IMR-90 (cell line): ENCODE measurements around the gene REG3A.

ENCODE experiments used
- BHLHE40 ChIP-seq: fragments of 150-350 bp; IDR thresholded peaks from 2 replicates; pipeline ENCODE4 v1.6.1; 2016; ENCODE audit warnings: mild to moderate bottlenecking, low read depth, low read length
- CEBPB ChIP-seq: IDR thresholded peaks from 2 replicates; pipeline ENCODE4 v1.6.1; 2012; ENCODE audit warnings: low read depth, low read length, improper control_type of control experiment
- CHD1 ChIP-seq: IDR thresholded peaks from 2 replicates; pipeline ENCODE4 v1.6.1; 2012; ENCODE audit warnings: low read depth, low read length, improper control_type of control experiment
- FOS ChIP-seq: fragments of 150-350 bp; IDR thresholded peaks from 2 replicates; pipeline ENCODE4 v1.6.1; 2016; ENCODE audit warnings: low read depth, low read length
- MAFK ChIP-seq: IDR thresholded peaks from 2 replicates; pipeline ENCODE4 v1.6.1; 2012; ENCODE audit warnings: low read depth, low read length, improper control_type of control experiment
- MAZ ChIP-seq: IDR thresholded peaks from 2 replicates; pipeline ENCODE4 v1.6.1; 2012; ENCODE audit warnings: low read depth, mild to moderate bottlenecking, low read length, improper control_type of control experiment, moderate library complexity, borderline replicate concordance
- MXI1 ChIP-seq: IDR thresholded peaks from 2 replicates; pipeline ENCODE4 v1.6.1; 2012; ENCODE audit warnings: low read depth, mild to moderate bottlenecking, low read length, moderate library complexity, borderline replicate concordance
- POLR2A ChIP-seq: IDR thresholded peaks from 2 replicates; pipeline ENCODE4 v1.6.1; 2012; ENCODE audit warnings: mild to moderate bottlenecking, low read depth, low read length
- RAD21 ChIP-seq: IDR thresholded peaks from 2 replicates; pipeline ENCODE4 v1.6.1; 2012; ENCODE audit warnings: low read length, improper control_type of control experiment
- RCOR1 ChIP-seq: IDR thresholded peaks from 2 replicates; pipeline ENCODE4 v1.6.1; 2012; ENCODE audit warnings: mild to moderate bottlenecking, low read length, improper control_type of control experiment; ENCODE audit not compliant: insufficient replicate concordance
- RFX5 ChIP-seq: IDR thresholded peaks from 2 replicates; pipeline ENCODE4 v1.8.0; 2012; ENCODE audit warnings: low read depth, mild to moderate bottlenecking, low read length, moderate library complexity
- TF ChIP-seq, protein P1 (sequence below): conservative IDR thresholded peaks from 2 replicates; pipeline ENCODE4 v1.5.1; 2012; ENCODE audit warnings: mild to moderate bottlenecking, low read depth, low read length, improper control_type of control experiment
- TF ChIP-seq, protein P2 (sequence below): fragments of 150-350 bp; IDR thresholded peaks from 2 replicates; pipeline ENCODE4 v1.6.1; 2016; ENCODE audit warnings: low read depth, mild to moderate bottlenecking, low read length, moderate library complexity, borderline replicate concordance
- TF ChIP-seq, protein P3 (sequence below): fragments of 150-350 bp; IDR thresholded peaks from 2 replicates; pipeline ENCODE4 v1.6.1; 2017; ENCODE audit warnings: mild to moderate bottlenecking, antibody characterized with exemption, low read length, low read depth

GRCh38 chr2:79129260-79129659 lies 30.3 kb downstream of the REG3A start:
- TF ChIP-seq, protein P1, sequence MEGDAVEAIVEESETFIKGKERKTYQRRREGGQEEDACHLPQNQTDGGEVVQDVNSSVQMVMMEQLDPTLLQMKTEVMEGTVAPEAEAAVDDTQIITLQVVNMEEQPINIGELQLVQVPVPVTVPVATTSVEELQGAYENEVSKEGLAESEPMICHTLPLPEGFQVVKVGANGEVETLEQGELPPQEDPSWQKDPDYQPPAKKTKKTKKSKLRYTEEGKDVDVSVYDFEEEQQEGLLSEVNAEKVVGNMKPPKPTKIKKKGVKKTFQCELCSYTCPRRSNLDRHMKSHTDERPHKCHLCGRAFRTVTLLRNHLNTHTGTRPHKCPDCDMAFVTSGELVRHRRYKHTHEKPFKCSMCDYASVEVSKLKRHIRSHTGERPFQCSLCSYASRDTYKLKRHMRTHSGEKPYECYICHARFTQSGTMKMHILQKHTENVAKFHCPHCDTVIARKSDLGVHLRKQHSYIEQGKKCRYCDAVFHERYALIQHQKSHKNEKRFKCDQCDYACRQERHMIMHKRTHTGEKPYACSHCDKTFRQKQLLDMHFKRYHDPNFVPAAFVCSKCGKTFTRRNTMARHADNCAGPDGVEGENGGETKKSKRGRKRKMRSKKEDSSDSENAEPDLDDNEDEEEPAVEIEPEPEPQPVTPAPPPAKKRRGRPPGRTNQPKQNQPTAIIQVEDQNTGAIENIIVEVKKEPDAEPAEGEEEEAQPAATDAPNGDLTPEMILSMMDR, result no peak
- TF ChIP-seq, protein P2, sequence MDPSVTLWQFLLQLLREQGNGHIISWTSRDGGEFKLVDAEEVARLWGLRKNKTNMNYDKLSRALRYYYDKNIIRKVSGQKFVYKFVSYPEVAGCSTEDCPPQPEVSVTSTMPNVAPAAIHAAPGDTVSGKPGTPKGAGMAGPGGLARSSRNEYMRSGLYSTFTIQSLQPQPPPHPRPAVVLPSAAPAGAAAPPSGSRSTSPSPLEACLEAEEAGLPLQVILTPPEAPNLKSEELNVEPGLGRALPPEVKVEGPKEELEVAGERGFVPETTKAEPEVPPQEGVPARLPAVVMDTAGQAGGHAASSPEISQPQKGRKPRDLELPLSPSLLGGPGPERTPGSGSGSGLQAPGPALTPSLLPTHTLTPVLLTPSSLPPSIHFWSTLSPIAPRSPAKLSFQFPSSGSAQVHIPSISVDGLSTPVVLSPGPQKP, result no peak
- TF ChIP-seq POLR2A (no peak), MAFK (no peak), RAD21 (no peak), RFX5 (no peak), FOS (no peak), MAZ (no peak), RCOR1 (no peak), CEBPB (no peak), BHLHE40 (no peak), CHD1 (no peak), MXI1 (no peak)
- TF ChIP-seq, protein P3, sequence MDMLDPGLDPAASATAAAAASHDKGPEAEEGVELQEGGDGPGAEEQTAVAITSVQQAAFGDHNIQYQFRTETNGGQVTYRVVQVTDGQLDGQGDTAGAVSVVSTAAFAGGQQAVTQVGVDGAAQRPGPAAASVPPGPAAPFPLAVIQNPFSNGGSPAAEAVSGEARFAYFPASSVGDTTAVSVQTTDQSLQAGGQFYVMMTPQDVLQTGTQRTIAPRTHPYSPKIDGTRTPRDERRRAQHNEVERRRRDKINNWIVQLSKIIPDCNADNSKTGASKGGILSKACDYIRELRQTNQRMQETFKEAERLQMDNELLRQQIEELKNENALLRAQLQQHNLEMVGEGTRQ, result no peak
